GF-D8 (cell line): ENCODE results near the gene FCGR3B.
"Not testable (repeated sequence)": the region's sequence is repeated elsewhere in the genome, so short reads cannot be mapped to it uniquely, and the experiment has no call there.

Source experiments
- DNase-seq: peaks from one replicate; lab custom pipeline; 2025; lab: John Stamatoyannopoulos, UW

The FCGR3B gene

GRCh38 chr1:161638251-161638993 lies 7.4 kb upstream of the FCGR3B start:
- DNase-seq = not testable (repeated sequence)

DNA sequence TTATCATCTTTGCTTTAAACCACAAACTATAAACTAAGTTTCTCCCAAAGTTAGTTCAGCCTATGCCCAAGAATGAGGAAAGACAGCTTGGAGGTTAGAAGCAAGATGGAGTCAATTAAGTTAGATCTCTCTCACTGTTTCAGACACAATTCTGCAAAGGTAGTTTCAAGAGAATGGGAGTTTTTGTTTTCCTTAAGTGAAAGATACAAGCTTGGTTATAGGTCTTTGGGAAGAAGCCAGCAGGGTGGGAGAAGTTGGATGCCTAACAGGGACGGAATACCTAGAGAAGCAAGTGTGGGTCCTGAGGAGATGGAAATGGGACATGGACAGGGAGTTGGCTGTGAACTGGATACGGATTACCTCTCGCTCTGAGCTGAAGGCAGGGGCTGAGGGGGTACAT lies 6.0 kb upstream of the FCGR3B start:
- not testable (repeated sequence) for DNase-seq

DNA sequence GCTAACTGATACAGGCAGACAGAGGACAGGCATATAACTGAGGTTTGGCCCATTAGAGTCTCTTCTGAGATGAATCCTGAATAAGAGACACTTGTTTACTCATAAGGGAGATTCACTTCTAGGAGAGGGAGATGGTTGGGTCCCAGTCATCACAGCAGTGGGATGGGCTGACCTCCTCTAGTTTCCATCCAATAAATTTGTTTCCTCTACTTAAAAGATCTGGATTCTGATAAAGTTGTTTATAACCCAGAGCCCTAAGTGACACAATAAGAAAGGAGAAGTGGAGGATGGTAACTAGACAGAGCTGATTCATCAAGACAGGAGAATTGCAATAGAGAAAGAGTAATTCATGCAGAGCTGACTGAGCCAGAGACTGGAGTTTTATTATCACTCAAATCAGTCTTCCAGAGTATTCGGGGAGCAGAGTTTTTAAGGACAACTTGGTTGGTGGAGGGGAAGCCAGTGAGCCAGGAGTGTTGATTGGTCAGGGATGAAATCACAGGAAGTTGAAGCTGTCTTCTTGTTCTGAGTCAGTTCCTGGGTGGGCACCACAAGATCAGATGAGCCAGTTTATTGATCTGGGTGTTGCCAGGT lies 5.3 kb upstream of the FCGR3B start:
- DNase-seq = not testable (repeated sequence)

DNA sequence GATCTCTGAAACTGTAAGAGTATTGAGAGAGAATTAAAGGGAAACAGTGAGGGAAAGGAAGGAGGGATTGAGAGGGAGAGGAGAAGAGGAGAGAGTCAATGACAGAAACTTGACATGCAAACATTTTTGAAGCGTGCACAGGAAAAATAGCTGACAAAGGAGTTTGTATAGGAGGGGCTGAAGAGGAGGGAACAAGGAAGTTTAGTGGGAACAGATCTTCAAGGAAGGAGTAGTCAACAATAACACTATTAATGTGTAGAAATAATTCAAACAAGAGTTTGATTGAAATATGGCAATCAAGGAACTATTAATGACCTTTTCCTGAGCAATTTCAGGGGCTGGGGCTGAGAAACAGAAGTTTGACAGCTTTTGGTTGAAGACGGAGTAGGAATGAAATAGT lies 4.0 kb upstream of the FCGR3B start:
- not testable (repeated sequence) for DNase-seq

DNA sequence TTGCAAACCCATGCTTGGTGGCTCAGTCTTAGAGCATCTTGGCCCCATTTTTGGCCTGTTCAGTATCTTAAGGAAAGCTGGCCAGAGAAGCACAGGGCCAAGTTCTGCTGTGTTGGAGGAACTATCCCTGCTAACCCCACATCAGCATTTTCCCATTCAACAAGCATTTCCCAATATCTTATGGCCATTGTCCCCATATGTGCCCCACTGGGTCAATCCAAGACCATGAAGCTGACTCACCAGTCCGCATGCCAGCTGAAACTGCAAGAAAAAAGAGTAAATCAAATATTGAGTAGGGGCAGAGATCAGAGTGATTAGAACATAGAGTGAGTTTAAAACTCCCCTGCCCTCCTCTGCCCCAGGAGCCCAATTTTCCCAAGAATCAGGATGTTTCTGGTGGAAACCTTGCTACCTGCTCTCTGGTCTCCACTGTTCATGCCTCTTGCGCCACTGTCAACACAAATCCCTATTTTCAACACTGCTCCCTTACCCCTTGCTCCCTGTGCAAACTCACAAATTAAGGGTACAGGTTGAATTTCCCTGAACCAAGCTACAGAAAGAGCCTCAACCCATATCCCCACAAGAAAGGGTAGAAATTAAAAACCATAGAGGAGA lies 741 bp downstream of the FCGR3B start:
- DNase-seq = not testable (repeated sequence)

DNA sequence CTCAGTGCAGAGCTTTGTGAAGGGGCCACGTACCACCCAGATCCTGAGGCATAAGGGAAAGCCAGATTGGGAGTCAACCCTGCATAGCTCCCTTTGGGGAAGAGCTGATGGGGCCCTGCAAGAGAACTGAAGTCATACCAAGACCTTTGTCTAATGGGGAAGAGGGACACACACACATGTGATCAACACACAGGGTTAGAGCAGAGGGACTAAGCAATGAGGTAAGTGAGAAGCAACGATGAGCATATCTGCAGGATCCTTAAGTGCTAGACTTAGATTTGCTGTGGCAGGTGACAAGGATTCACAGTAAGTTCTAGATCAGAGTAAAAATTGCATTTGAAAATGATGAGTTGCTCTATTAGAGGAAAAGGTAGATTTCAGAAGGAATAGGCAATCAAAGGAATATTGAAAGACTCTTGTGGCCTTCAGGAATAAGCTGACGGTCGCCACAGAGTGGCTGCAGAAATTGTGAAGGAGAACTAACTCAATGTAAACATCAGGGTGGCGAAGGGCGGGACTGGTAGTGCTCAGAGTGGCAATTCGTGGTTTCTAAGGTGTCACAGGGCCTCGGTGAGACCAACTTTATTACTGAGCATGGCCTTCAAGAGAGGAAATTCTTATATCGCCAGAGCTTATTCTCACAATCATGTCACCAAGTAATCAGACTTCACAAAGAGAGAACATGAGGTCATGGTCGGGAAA lies 4.4 kb downstream of the FCGR3B start:
- DNase-seq = not testable (repeated sequence)

- not testable (repeated sequence) for DNase-seq
Measured at GRCh38 chr1:161624605-161625004, 6.4 kb downstream of the FCGR3B start.

GRCh38 chr1:161623401-161624051 lies 7.5 kb downstream of the FCGR3B start:
- not testable (repeated sequence) for DNase-seq

GRCh38 chr1:161622054-161622453 lies 8.9 kb downstream of the FCGR3B start:
- DNase-seq = not testable (repeated sequence)

DNA sequence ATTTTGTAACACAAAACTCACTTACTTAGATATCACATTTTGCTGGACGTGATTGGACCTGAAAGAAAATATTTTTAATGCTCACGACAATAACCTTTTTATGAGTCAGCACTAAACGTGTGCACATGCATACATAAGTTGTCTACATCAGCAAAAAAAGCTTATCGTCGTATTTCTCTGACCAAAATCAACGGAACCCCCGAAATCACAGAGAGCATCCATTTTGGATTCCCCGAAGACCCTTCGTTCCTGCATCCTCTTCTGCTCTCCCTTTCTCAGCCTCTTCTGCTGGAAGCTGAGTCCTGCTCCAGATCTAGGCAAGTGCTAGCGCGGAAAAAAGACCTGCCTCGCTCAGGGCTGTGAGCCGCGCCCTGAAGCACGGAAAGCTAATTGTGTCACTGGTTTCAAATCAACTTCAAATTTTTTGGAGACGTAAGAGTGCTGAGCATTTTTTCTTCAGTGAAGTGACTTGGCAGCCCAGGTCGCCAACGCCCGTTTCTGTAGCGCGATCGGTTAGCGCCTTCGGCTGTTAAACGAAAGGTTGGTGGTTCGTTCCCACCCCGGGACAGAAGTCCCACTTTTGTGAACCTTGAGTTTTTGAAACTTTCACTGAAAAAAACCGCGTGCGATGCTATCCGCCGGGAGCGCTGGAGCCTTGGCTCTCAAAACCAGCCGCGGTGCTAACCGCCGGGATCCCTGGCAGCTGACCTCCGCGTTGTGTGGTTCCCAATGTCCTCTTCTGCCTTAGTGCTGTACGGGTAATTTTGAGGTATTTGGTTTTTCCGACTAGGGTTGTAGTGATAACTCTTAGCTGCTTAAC lies 9.6 kb downstream of the FCGR3B start:
- not testable (repeated sequence) for DNase-seq

DNA sequence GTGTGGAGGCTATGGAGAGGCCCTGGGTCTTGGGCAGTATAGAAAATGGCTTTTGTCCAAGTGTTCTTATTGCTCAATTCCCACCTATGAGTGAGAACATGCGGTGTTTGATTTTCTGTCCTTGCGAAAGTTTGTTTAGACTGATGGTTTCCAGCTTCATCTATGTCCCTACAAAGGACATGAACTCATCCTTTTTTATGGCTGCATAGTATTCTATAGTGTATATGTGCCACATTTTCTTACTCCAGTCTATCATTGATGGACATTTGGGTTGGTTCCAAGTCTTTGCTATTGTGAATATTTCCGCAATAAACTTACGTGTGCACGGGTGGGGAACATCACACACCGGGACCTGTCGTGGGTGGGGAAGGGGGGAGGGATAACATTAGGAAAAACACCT lies 10.6 kb downstream of the FCGR3B start:
- DNase-seq = not testable (repeated sequence)

DNA sequence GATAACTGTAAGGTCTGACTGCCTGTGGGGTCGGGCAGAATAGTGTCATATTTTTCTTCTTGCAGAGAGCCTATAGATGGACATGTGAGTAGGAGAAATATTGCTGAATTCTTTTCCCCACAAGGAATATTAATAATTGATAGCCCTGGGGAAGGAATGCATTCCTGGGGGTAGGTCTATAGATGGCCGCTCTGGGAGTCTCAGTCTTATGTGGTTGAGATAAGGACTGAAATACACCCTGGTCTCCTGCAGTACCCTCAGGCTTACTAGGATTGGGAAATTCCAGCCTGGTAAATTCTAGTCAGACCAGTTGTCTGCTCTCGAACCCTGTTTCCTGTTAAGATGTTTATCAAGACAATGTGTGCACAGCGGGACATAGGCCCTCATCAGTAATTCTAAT lies 12.5 kb downstream of the FCGR3B start:
- DNase-seq = not testable (repeated sequence)

DNA sequence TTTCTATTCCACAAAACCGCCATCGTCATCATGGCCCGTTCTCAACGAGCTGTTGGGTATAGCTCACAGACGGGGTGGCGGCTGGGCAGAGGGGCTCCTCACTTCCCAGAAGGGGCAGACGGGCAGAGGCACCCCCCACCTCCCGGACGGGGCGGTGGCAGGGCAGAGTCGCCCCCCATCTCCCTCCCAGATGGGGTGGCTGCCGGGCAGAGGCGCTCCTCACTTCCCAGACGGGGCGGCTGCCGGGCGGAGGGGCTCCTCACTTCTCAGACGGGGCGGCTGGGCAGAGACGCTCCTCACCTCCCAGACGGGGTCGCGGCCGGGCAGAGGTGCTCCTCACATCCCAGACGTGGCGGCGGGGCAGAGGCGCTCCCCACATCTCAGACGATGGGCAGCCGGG lies 14.6 kb downstream of the FCGR3B start:
- DNase-seq = not testable (repeated sequence)

DNA sequence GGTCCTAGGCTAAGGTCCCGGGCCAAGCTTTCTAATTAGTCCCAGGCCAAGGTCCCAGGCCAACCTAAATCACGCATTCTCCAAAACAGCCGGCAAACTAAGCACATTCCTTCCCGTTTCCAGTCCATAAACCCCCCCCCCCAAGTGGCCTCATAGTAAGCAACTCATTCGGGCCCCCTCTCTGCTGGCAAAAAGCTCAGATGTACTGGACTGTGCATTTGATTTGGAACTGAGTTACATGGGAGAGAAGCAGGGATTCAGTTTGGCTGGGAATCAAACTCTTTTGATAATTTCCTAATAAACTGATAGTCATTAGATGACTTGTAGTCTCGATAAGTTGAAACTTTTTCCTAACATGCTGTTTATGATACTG lies 17.8 kb downstream of the FCGR3B start:
- not testable (repeated sequence) for DNase-seq

DNA sequence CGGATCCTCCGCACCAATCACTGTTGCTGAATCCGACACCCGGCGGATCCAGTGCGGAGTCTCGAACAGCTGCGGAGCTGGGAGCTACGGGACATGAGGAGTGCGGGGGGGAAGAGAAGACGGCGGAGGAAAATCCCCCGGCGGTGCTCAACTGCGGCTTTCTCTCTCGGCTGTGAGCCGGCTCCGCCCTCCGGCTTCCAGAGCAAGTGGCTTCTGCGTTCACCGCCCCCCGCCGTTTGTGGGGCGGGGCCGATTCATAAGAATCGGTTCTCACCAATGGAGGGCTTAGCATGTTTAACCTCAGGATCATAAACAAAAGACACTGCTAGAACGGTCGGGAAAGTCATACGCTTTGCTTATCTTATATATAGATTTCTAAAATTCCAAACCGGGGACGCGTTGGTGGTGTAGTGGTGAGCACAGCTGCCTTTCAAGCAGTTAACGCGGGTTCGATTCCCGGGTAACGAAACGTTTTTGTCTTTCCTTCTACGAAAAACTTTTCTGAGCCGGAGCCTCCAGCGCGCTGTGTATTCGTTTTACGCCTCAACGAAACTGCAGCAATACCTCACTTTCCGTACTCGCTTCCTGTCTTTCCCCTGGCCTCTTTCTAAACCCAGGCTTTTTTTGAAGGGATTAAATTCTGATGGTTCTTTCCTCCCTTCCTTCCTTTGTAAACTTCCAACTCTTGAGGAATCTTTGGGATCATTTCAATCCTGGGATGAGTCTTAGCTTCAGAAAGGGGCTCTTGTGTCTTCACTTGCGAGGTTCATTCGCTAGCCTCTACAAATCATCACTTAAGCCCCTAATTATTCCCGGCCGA lies 18.4 kb downstream of the FCGR3B start:
- peak; percentile 69 for DNase-seq

DNA sequence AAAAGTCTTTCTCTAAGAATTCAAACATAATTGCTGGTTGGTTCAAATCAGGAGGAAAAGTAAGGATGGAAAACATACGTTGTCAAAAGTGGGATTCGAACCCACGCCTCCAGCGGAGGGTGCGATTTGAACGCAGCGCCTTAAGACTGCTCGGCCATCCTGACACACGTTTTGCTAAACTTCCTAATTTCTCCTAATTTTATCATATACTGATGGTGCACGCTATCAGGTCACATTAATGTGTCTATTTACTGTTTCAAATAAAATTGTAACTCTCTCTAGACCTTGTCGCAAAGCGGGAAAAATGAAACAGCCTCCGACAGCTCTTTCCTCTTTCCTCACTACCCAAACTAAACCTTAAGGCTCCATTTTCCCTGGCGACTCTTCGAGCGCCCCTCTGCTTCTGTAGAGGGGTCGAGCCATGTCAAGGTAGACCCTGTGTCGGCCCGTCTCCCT lies 19.1 kb downstream of the FCGR3B start:
- not testable (repeated sequence) for DNase-seq

DNA sequence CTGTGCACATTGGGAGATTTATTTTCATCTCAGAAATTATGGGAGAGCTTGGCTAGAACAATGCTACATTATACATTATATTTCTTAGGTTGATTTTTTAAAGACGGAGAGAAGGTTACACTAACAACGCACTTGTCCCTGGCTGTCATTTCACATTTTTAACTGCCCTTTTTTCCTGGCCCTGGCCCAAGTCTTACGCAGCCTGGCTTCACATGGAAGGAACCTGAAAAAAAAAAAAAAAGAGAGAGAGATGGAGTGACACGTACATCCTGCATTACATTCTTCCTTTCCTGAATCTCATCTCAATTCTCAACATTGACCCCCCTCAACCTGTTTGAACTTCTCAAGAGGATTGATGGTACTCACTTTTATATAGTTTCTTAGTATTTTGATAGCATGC lies 20.8 kb downstream of the FCGR3B start:
- not testable (repeated sequence) for DNase-seq

DNA sequence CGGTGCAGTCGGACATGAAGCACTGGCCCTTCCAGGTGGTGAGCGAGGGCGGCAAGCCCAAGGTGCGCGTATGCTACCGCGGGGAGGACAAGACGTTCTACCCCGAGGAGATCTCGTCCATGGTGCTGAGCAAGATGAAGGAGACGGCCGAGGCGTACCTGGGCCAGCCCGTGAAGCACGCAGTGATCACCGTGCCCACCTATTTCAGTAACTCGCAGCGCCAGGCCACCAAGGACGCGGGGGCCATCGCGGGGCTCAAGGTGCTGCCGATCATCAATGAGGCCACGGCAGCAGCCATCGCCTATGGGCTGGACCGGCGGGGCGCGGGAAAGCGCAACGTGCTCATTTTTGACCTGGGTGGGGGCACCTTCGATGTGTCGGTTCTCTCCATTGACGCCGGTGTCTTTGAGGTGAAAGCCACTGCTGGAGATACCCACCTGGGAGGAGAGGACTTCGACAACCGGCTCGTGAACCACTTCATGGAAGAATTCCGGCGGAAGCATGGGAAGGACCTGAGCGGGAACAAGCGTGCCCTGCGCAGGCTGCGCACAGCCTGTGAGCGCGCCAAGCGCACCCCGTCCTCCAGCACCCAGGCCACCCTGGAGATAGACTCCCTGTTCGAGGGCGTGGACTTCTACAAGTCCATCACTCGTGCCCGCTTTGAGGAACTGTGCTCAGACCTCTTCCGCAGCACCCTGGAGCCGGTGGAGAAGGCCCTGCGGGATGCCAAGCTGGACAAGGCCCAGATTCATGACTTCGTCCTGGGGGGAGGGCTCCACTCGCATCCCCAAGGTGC lies 24.2 kb downstream of the FCGR3B start:
- DNase-seq = not testable (repeated sequence)
